HG02981 (cell line): Measurements from ENCODE around the gene PCK2.

Experiments used
- ATAC-seq: cut with Tn5 transposase; IDR thresholded peaks from one replicate; pipeline ENCODE4 v1.9.1; 2021; ENCODE audit warnings: mild to moderate bottlenecking, moderate library complexity; ENCODE audit not compliant: unreplicated experiment

The PCK2 gene

DNA sequence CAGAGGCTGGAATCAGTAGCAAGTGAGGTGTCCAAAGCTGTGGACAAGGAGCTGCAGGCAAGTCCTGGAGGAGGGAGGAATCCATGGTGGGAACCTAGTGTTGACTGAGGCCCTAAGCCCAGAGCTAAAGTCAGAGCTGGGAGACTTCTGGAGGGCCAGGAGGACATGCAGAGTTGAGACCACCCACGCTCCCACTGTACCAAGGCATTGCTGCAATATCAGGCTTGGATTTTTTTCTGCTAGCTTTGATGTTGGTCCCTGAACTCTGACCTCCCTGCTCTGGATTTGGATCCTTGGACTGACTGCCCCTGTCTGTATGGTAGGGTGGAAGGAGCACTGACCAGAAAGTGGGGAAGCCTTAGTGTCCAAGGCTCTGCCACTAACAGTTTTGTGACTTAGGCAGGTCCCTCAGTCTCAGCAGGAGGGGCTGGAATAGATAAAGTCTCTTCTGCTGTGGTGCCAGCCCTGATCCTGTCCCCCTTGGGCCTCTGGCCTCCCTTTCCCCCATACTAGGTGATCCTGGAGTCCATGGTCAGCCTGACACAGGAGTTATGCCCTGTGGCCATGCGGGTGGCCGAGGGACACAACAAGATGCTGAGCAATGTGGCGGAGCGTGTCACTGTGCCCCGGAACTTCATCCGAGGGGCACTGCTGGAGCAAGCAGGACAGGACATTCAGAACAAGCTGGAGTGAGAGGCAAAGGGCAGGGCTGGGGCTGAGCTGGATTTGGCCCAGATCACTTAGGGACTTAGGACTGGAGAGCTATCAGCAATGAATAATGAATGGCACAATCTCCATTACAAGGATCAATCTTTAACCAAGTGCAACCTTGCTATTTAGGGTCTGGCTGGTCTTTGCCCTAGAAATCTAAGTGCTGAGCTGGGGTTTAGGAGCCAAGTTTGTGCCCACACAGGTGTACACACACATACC lies 32.9 kb upstream of the PCK2 start:
- no peak for ATAC-seq

DNA sequence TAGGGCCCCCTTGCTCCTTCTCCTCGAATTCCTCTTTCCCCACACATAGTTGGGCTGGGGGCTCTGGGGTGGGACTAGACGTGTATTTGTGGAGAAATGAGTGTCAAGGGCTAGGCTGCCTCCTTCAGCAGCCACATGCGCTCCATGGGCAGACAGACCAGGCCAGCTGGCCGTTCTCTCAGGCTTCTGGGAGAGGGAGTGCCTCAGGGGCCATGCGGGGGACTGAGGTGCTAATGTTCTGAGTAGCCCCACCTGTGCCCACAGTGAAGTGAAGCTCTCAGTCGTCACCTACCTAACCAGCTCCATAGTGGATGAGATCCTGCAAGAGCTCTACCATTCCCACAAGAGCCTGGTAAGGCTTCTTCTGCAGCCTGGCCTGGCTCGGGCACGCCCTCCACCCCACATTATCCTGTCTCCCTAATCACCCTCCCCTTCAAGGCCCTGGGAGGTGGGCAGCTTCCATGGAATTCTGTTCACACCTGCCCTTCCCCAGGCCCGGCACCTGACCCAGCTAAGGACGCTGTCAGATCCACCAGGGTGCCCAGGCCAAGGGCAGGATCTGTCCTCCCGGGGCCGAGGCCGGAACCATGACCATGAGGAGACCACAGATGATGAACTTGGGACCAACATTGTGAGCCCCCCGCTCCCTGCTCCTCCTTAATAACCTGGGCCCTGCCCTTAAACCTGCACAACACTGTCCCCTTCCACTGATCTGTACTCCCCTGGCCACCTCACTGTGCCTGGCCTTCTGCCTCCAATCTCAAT lies 31.7 kb upstream of the PCK2 start:
- ATAC-seq: no peak

DNA sequence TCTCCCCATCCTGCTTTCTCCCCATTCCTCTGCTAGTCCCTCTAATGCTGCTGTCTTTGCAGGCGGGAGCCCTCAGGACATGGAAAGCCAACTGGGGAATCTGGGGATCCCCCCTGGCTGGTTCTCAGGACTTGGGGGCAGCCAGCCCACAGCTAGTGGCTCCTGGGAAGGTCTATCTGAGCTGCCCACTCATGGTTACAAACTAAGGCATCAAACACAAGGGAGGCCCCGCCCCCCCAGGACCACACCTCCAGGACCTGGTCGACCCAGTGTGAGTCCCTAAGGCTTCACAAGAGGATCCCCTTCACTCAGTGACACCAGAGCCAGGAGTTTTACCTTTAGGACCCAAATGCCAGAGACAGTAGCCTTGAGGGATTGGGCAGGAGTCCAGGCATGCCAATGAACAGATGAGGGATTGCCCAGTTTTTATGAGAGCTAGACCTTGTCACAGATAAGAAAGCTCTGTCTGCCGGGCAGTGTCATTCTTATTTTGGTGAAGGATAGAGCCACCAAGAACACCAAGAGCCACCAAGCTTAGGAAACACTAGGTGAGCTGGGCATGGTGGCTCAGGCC lies 30.8 kb upstream of the PCK2 start:
- ATAC-seq: no peak

DNA sequence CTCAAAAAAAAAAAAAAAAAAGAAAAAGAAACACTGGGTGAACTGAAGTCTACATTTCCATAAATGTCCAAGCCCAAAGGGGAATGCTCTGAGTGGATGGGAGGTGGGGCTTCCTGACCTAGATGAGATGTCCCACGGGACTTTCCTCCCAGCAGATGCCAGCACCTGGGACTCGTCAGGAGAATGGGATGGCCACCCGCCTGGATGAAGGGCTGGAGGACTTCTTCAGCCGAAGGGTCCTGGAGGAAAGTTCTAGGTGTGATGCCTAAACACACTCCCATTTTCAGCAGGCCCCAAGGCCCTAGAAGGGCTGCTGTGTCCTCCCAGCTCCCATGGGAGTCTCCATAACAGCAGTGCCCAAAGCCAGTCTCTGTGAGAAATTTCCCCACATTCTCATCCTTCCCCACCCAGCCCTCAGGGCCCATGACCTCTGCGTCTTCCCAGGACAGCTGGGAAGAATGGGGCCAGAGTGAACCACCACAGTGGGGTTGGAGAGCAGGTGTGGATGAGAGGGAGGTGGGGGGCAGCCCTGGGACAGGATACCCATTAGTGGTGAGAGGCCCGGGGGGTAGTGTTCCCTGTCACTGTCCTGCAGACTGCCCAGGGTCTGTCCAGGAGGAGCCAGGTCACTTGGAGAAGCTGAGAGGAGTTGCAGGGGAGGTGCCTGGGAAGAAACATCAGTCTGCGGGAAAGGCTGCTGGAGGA lies 29.9 kb upstream of the PCK2 start:
- ATAC-seq: no peak

DNA sequence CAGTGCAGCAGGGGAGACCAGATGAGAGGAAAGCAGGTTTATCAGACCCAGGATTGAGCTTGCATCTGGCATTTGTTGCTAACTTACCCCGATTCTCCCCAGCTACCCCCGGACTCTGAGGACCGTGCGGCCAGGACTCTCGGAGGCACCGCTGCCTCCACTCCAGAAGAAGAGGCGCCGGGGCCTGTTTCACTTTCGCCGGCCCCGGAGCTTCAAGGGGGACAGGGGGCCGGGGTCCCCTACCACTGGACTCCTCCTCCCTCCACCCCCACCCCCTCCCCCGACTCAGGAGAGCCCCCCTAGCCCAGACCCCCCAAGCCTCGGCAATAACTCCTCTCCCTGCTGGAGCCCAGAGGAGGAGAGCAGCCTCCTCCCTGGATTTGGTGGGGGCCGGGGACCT lies 29.3 kb upstream of the PCK2 start:
- no peak for ATAC-seq

DNA sequence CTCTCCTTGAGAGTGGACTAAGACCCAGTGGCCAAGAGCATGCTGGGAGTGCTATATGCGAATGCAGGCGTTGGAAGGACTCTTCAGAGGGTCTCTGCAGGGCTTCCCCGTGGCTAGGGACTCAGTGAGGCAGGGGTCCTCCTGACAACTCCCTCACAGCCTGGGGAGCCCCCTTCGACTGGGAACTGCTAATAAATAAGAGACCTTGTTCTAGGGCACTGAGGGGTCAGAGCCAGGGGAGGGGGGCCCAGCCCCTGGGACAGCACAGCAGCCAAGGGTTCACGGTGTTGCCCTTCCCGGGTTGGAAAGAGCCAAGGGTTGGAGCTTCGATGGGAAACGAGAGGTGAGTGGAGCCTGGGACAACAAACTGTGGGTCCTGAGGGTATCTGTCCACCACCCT lies 28.7 kb upstream of the PCK2 start:
- ATAC-seq: no peak

DNA sequence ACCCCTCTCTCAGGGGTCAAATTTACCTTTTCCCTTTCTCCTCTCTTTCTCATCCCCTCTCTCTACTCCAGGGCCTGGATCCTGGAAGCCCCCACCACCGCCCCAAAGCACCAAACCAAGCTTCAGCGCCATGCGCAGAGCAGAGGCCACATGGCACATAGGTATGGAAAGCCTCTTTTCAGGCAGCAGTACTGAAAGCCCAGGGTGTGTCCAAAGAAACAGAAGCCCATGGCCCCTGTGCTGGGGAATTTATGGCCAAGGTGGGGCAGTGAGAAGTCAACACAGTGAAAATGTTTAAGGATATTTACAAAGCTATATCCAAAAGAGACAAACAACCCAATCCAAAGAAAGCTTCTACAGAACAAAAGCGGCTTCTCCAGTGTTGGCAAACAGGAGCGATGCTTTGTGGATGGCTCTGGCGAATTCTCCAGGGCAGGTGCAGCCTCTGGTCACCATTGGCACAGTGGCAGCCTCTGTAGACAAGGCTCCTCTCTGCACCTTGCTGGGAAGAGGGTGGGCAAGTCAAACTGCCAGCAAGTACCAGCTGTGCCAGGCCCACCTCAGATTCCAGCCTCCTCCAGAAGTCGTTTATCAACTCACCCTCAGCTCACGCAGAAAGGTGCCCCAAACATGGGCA lies 27.5 kb upstream of the PCK2 start:
- ATAC-seq: no peak

DNA sequence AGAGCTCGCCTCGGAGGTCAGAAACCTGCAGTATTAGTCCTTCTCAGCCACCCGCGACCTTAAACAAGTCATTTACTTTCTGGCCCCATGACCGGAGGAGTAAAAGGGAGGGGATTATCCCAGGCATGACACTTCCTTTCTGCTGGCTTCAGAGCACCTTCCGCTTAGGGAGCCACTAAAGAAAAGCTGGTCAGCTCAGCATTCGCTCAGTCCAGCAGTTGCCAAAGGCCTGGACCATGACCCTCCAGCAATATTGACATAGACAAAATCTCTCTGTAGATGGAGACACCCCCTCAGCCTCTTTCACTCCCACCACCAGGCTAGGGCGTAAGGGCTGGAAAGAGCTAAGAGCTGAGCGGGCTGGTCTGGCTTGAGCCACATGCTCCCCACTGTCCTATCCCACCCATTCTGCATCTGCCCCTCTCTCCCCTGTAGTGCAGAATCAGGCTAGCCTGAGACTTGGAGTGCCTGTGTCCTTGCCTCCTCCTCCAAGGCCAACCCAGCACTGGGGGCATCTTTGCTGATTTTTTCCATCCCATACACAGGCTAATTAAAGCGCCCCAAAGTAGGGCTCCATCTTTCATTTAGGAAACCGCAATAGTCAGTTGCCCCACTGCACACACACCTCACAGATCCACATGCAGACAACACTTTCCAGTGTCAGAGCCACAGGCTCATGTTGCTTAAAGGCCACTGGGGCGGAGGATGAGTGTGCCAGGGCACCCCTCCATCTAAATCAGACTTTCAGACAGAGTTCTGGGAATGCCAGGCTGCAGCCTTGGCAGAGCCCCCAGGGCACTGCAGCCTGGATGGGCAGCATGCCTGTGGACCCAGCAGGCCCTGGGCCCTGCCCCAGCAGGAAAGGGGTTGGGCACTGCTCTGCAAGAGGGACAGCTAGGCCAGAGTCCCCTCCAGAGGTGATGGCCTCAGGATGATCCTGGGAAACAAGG lies 26.7 kb upstream of the PCK2 start:
- ATAC-seq: no peak

DNA sequence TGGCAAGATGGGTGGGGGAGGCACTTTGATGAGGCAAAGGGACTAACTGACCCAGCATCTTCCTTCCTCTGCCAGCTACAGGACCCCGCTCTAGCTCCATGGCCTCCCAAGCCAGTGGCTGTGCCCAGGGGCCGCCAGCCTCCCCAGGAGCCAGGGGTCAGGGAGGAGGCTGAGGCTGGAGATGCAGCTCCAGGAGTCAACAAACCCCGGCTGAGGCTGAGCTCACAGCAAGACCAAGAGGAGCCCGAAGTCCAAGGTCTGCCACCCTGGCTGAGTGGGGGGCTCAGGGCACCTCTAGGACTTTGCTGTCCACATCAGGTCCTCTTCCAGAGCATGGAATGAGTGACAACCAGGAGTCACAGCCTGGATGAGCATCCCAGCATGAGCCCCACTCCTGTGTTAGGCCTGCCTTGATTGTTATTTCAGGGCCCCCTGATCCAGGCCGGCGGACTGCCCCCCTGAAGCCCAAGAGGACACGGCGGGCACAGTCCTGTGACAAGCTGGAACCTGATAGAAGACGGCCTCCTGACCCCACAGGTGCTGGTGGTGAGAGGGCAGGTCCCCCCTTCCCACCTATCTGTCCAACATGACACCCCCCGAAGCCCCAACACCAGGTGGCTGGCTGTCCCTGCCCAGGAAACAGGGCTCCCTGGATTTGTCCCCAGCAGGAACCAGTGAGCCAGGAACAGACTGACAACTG lies 25.2 kb upstream of the PCK2 start:
- no peak for ATAC-seq

DNA sequence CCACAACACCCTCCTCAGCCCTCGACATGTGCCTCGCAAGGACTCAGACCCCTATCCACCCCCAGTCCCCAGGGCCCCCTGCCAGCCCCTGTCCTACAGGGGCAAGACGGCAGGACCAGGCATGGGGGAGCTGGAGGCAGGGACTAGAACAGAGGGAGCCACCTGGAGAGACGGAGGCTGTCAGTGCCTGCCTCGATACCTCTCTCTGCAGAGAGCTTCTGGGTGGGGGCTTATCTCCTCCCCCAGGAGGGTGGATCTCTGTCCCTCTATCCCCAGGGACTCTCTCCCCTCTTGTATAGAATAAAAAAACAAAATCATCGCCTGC lies 24.7 kb upstream of the PCK2 start:
- no peak for ATAC-seq

DNA sequence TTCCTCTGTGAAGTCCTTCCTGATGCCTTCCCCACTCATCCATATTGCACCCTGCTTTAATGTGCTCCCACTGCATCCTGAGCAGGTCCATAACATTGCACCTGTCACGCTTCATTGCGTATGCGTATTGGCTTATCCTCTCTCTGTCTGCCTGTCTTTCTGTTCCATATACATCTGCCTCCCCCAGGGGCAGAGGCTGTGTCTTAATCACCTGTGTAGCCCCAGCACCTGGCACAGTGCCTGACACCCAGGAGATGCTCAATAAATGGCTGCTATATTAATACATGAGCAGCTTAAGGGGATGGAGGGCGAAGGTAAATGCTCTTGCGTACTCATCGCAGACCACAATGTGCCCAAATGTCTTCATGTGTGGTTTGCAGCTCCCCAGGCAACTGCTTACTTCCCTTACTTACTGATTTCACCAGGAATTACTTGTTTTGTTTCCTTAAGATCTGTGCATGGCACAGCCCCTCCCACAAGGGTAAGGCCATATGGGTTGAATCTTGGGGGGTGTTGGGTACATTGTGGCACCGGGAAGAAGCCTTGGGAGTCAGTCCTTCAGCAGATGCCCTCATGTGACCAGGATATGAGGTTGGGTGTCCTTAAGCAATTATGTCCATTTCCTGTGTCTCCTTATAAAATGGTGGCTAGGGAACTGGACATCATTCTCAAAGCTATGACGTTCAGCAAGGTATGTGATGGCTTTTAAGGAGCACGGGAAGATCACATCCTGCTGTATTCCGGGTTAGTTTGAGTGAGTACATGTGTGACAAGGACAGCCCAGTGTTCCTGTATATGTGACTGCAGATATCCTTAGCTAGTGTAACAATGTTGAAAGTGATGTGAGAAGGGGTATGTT lies 23.6 kb upstream of the PCK2 start:
- ATAC-seq: no peak

DNA sequence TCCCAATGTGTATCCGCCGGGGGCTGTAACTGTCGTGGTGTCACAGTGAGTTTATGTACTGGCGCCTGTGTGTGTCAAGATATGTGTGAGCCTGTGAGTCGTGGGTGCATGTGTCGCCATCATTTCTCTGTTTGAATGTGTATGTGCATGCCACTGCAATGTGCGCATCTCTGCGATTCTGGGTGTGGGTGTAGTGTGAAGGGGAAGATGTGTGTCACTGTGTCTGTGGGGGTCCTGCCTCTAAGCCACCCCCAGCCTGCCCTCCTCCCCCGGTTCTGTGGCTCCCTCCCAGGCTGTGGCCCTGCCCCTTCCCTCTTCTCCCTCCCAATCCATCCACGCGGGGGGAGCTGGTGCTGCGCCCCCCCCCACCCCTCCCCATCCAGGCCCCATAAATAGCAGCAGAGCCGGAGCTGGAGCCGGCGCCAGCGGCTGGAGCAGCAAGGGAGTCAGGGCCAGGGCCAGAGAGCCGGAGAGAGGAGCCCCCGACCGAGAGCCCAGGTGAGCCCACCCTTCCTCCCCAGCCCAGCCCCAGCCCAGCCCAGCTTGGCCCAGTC lies 22.9 kb upstream of the PCK2 start, which contains the start of gene CPNE6:
Gene CPNE6 (plus strand): TSS at position 419 of the 554 bp plus-strand sequence. CDS start 1,375 bp downstream, outside the sequence.
- ATAC-seq: no peak

DNA sequence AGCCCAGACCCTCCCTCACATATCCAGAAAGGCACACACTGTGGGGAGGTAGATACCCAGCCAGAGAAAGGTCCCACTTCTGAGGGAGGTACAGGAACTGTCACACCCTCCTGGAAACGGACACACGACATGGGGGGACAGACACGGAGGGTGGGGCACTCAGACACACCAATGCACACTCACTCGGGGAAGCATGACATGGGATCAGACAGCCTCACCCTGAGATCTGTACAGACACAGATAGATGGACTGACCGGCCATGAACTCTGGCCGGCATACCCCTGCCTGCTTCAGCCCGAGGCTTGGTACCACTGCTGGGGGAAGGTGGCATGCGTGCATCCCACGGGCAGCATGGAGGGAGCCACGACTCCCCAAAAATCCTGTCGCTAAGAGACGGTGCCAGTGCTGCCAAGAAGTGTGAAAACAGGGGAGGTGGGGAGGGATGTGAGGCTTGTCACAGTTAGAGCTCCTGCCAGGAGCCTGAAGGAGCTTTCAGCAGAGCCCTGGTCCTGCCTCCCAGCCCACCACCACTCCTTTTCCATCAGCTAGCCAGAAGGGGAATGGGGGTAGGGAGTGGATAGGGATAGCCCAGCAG lies 22.2 kb upstream of the PCK2 start:
- ATAC-seq: no peak

DNA sequence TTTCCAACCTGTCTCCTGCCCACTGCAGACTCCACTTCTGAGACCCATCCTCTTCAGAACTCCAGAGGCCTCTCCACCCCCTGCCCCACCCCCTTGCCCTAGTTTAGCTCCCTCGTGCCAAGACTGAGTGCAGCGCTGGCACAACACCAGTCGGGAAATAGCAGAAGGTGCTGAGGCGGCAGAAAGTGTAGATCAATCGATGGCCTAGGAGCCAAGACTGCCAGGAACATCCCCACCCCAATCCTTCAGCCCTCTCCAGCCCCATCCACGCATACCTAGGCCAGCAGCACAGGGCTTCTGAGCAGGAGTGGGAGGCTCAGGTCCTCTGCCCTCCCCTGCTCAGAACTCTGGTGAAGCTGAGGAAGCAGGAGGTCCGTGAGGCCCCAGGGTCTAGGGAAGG lies 21.7 kb upstream of the PCK2 start:
- no peak for ATAC-seq

DNA sequence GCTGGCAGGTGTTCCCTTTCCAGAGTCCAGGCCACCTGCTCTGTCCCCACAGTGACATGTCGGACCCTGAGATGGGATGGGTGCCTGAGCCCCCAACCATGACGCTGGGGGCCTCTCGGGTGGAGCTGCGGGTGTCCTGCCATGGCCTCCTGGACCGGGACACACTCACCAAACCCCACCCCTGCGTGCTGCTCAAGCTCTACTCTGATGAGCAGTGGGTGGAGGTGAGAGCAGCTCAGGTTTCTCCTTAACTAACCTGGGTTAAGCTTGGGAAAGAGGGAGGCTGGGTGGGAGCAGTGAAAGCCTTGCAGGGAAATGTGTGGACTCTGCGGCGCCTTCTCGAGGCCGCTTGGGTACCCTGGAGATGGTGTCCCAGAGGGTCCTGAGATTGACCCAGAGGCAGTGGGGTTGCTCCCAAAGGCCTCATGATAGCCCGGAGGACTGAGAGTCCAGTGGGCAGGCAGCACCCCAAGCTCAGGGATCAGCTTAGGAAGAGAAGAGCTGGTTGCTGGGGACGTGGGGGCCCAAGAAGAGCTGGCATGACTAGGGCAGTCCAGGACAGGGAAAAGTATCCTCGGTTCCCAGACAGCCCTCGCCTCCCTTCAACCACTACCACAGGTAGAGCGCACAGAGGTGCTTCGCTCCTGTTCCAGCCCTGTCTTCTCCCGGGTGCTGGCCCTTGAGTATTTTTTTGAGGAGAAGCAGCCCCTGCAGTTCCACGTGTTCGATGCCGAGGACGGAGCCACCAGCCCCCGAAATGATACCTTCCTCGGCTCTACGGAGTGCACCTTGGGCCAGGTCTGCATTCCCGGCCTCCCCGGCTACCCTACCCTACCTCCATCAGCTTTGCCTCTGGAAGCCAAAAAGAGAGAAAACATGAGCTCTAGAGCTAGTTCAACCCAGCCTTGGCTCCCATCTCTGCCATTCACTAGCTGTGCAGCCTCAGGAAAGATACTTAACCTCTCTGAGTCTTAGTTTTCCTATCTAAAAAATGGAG lies 20.9 kb upstream of the PCK2 start:
- no peak for ATAC-seq
